Liver (tissue), 9 donors: ENCODE data around the gene B3GALT4. TPM values are rescaled to one million over a fixed set of nuclear protein-coding genes. Genes with fewer than 3 reads are reported as not detected.

Experiments
- DNase-seq: peaks from one replicate; pipeline ENCODE4 v3.0.0-alpha.2; 2017; ENCODE audit warnings: low spot score
- H3K27ac ChIP-seq, 2 donors: one replicate each; pipeline ENCODE4 v1.7.0; 2013; ENCODE audit warnings: inconsistent platforms in 2 of 2, low read length in 2 of 2, control low read depth in 1 of 2, low read depth in 1 of 2, mild to moderate bottlenecking in 1 of 2
- H3K27me3 ChIP-seq, 4 donors: one replicate each; pipeline versions ENCODE4 v1.6.1 to v1.7.0; 2013; ENCODE audit warnings: low read length in 3 of 4, inconsistent platforms in 1 of 4, mild to moderate bottlenecking in 1 of 4, moderate library complexity in 1 of 4; ENCODE audit not compliant: control insufficient read depth in 4 of 4, insufficient read depth in 4 of 4
- H3K36me3 ChIP-seq, 4 donors: one replicate each; pipeline versions ENCODE4 v1.6.1 to v1.7.0; 2013; ENCODE audit warnings: low read length in 3 of 4, mild to moderate bottlenecking in 3 of 4, low read depth in 1 of 4, moderate library complexity in 1 of 4; ENCODE audit not compliant: control insufficient read depth in 4 of 4, insufficient read depth in 3 of 4
- H3K4me1 ChIP-seq, 4 donors: one replicate each; pipeline versions ENCODE4 v1.6.1 to v1.7.0; 2013; ENCODE audit warnings: low read length in 3 of 4, mild to moderate bottlenecking in 3 of 4, moderate library complexity in 1 of 4; ENCODE audit not compliant: control insufficient read depth in 4 of 4, insufficient read depth in 4 of 4
- H3K4me3 ChIP-seq, 3 donors: one replicate each; pipeline versions ENCODE4 v1.6.1 to v1.7.0; 2013; ENCODE audit warnings: low read length in 3 of 3, control low read depth in 1 of 3, low read depth in 1 of 3, mild to moderate bottlenecking in 1 of 3
- H3K9ac ChIP-seq, 2 donors: one replicate each; pipeline ENCODE4 v1.7.0; 2013; ENCODE audit warnings: low read length in 2 of 2, mild to moderate bottlenecking in 2 of 2, moderate library complexity in 2 of 2, control low read depth in 1 of 2, low read depth in 1 of 2
- H3K9me3 ChIP-seq, 4 donors: one replicate each; pipeline versions ENCODE4 v1.6.1 to v1.7.0; 2013; ENCODE audit warnings: low read length in 3 of 4; ENCODE audit not compliant: control insufficient read depth in 4 of 4
- ATF3 ChIP-seq: IDR thresholded peaks from 2 replicates; pipeline ENCODE4 v1.6.1; 2016; ENCODE audit warnings: antibody characterized with exemption
- CTCF ChIP-seq: fragments of 150-350 bp; IDR thresholded peaks from 2 replicates; pipeline ENCODE4 v1.5.1; 2017; ENCODE audit warnings: improper control_type of control experiment, low read depth, low read length; ENCODE audit not compliant: missing input control
- EGR1 ChIP-seq, 2 donors: IDR thresholded peaks; 2 replicates each; pipeline ENCODE4 v1.6.1; 2016 to 2018; ENCODE audit warnings: antibody characterized with exemption in 2 of 2, low read depth in 2 of 2
- FOXA1 ChIP-seq: IDR thresholded peaks from 2 replicates; pipeline ENCODE4 v1.6.1; 2016; ENCODE audit warnings: antibody characterized with exemption
- FOXA2 ChIP-seq: IDR thresholded peaks from 2 replicates; pipeline ENCODE4 v1.6.1; 2016; ENCODE audit warnings: antibody characterized with exemption
- GABPA ChIP-seq, 2 donors: IDR thresholded peaks in 1 of 2; conservative IDR thresholded peaks in 1 of 2; 2 replicates each; pipeline ENCODE4 v1.6.1; 2016; ENCODE audit warnings: antibody characterized with exemption in 2 of 2, mild to moderate bottlenecking in 1 of 2, moderate library complexity in 1 of 2
- HNF4A ChIP-seq, 2 donors: conservative IDR thresholded peaks; 2 replicates each; pipeline ENCODE4 v1.6.1; 2016; ENCODE audit warnings: antibody characterized with exemption in 2 of 2, mild to moderate bottlenecking in 2 of 2
- HNF4G ChIP-seq: IDR thresholded peaks from 2 replicates; pipeline ENCODE4 v1.6.1; 2016; ENCODE audit warnings: antibody characterized with exemption
- JUND ChIP-seq, 2 donors: IDR thresholded peaks; 2 replicates each; pipeline ENCODE4 v1.6.1; 2016; ENCODE audit warnings: antibody characterized with exemption in 2 of 2
- MAX ChIP-seq: IDR thresholded peaks from 2 replicates; pipeline ENCODE4 v1.6.1; 2016; ENCODE audit warnings: antibody characterized with exemption
- NR2F2 ChIP-seq: IDR thresholded peaks from 2 replicates; pipeline ENCODE4 v1.6.1; 2016; ENCODE audit warnings: antibody characterized with exemption
- RAD21 ChIP-seq, 2 donors: IDR thresholded peaks; 2 replicates each; pipeline ENCODE4 v1.6.1; 2016; ENCODE audit warnings: antibody characterized with exemption in 2 of 2, mild to moderate bottlenecking in 2 of 2
- REST ChIP-seq: IDR thresholded peaks from 2 replicates; pipeline ENCODE4 v1.6.1; 2016; ENCODE audit warnings: antibody characterized with exemption, mild to moderate bottlenecking
- RXRA ChIP-seq, 2 donors: IDR thresholded peaks; 2 replicates each; pipeline ENCODE4 v1.6.1; 2017 to 2018; ENCODE audit warnings: antibody characterized with exemption in 2 of 2, mild to moderate bottlenecking in 1 of 2
- SP1 ChIP-seq: IDR thresholded peaks from 2 replicates; pipeline ENCODE4 v1.6.1; 2018; ENCODE audit warnings: antibody characterized with exemption, mild to moderate bottlenecking
- TAF1 ChIP-seq: conservative IDR thresholded peaks from 2 replicates; pipeline ENCODE4 v1.6.1; 2016; ENCODE audit warnings: antibody characterized with exemption, mild to moderate bottlenecking
- YY1 ChIP-seq: IDR thresholded peaks from 2 replicates; pipeline ENCODE4 v1.6.1; 2016; ENCODE audit warnings: antibody characterized with exemption, mild to moderate bottlenecking
- ZBTB33 ChIP-seq: IDR thresholded peaks from 2 replicates; pipeline ENCODE4 v1.6.1; 2016; ENCODE audit warnings: antibody characterized with exemption
- WGBS: extraction: QIAGEN DNeasy Blood & Tissue Kit; methylation state at CpG from one replicate; pipeline ENCODE4 v1.1.7; 2013; 5-methylcytosine and 5-hydroxymethylcytosine counted together
- polyA plus RNA-seq, 2 donors: library from polyadenylated mRNA; stranded (reverse) in 1 of 2; unstranded in 1 of 2; fragments of 200-250 nt in 1 of 2; fragments of >200 nt in 1 of 2; fragmentation: Nextera tagmentation in 1 of 2; extraction: Ambion mirVana in 1 of 2; gene quantifications; one replicate each; pipeline versions ENCODE4 v1.2.1 to v1.2.3, GENCODE V29; 2013 to 2015
- total RNA-seq, 2 donors: library from RNA; depleted of rRNA; stranded (reverse); fragments of >200 nt; gene quantifications; one replicate each; pipeline ENCODE4 v1.2.3, GENCODE V29; 2014
- donor health status: healthy.
- donor health status: healthy.
- donor health status: healthy.
- donor health status: healthy.
- donor health status: healthy.

The B3GALT4 gene
- total and polyA plus RNA-seq, 4 donors, result 1.5 to 2.7 (median 1.9) TPM

- Histone ChIP-seq H3K9me3 (no peaks in the 10 kb centered on the region), H3K4me3 (peak within 1 kb of the TSS; percentile 74 to 93 (median 83)), H3K4me1 (peaks cover 10 to 23% (median 20%) of the 10 kb centered on the region in 4 donors), H3K9ac (peak within 1 kb of the TSS; percentile 68), H3K27ac (peak within 1 kb of the TSS; percentile 85 to 87), H3K27me3 (no peaks in the 10 kb centered on the region), H3K36me3 (peaks cover 7 to 53% (median 23%) of the 10 kb centered on the region in 4 donors)
- WGBS, result under 1% methylated on average over 43 of the region's 43 CpGs
- TF ChIP-seq REST (peak; percentile 32), RXRA (IDR thresholded peaks at IDR 0.05) (peak; percentile 26 to 53), FOXA1 (peak; percentile 64), ATF3 (no peak), NR2F2 (peak; percentile 53), FOXA2 (peak; percentile 65), SP1 (peak; percentile 48), CTCF (no peak), RAD21 (IDR thresholded peaks at IDR 0.05) (peak in 1 of 2 donors; percentile 6), ZBTB33 (peak; percentile 90), JUND (IDR thresholded peaks at IDR 0.05) (peak in 1 of 2 donors; percentile 33), YY1 (peak; percentile 100), EGR1 (IDR thresholded peaks at IDR 0.05; ENCODE audit: low read depth in 2 of 2) (peak in 1 of 2 donors; percentile 77), MAX (peak; percentile 84), HNF4G (no peak), TAF1 (no peak), HNF4A (conservative IDR thresholded peaks at IDR 0.05) (peak in 1 of 2 donors; percentile 35), GABPA (IDR thresholded peaks at IDR 0.05 in 1 of 2, conservative IDR thresholded peaks at IDR 0.05 in 1 of 2) (peak; percentile 96 to 99)
- DNase-seq, result peak; percentile 85
Measured at GRCh38 chr6:33288921-33289783, 12.2 kb downstream of the B3GALT4 start, which contains the start of the genes PFDN6 and WDR46. PFDN6 (plus strand) TSS chr6:33289601; CDS start chr6:33289857, 256 bp downstream. WDR46 (minus strand) TSS chr6:33289239; CDS start chr6:33289170, 69 bp downstream.
